GM12878 (cell line): ENCODE results near the gene RASA1. TPM values are rescaled to one million over a fixed set of nuclear protein-coding genes. Genes with fewer than 3 reads are reported as not detected.

Source experiments
- BACH1 ChIP-seq: fragments of 450-650 bp; IDR thresholded peaks from 2 replicates; pipeline ENCODE4 v1.6.1; 2017; ENCODE audit warnings: mild to moderate bottlenecking, borderline replicate concordance
- BHLHE40 ChIP-seq, 2 experiments: fragments of 450-650 bp in 1 of 2; IDR thresholded peaks; 2 replicates each; pipeline ENCODE4 v1.6.1; 2011 to 2017; ENCODE audit warnings: low read depth in 2 of 2, borderline replicate concordance in 1 of 2, improper control_type of control experiment in 1 of 2, low read length in 1 of 2, mild to moderate bottlenecking in 1 of 2
- CBX5 ChIP-seq: sonication (generic); IDR thresholded peaks from 2 replicates; pipeline ENCODE4 v1.6.1; 2016; ENCODE audit warnings: low read depth, moderate library complexity, mild to moderate bottlenecking, inconsistent platforms
- CHD1 ChIP-seq: IDR thresholded peaks from 2 replicates; pipeline ENCODE4 v1.6.1; 2012; ENCODE audit warnings: low read depth, low read length, improper control_type of control experiment
- EZH2 ChIP-seq: IDR thresholded peaks from 2 replicates; pipeline ENCODE4 v1.6.1; 2012; ENCODE audit warnings: low read depth, mild to moderate bottlenecking, control low read depth, inconsistent platforms, low read length, borderline replicate concordance; ENCODE audit not compliant: control insufficient read depth
- HDAC2 ChIP-seq: fragments of 200-600 bp; sonication (generic); IDR thresholded peaks from 2 replicates; pipeline ENCODE4 v1.6.1; 2017
- HDGF ChIP-seq: fragments of 450-650 bp; IDR thresholded peaks from 2 replicates; pipeline ENCODE4 v1.6.1; 2016; ENCODE audit warnings: antibody characterized with exemption
- IRF5 ChIP-seq: fragments of 450-650 bp; IDR thresholded peaks from 2 replicates; pipeline ENCODE4 v1.6.1; 2017; ENCODE audit warnings: borderline replicate concordance
- JUNB ChIP-seq: IDR thresholded peaks from 2 replicates; pipeline ENCODE4 v1.6.1; 2016; ENCODE audit warnings: antibody characterized with exemption, mild to moderate bottlenecking
- LARP7 ChIP-seq: fragments of 450-650 bp; IDR thresholded peaks from 2 replicates; pipeline ENCODE4 v1.6.1; 2017; ENCODE audit warnings: mild to moderate bottlenecking
- MTA2 ChIP-seq: fragments of 450-650 bp; IDR thresholded peaks from 2 replicates; pipeline ENCODE4 v1.6.1; 2016; ENCODE audit warnings: low read depth, mild to moderate bottlenecking, moderate library complexity
- PAX8 ChIP-seq: fragments of 450-650 bp; IDR thresholded peaks from 2 replicates; pipeline ENCODE4 v1.6.1; 2017; ENCODE audit warnings: mild to moderate bottlenecking, moderate library complexity
- RAD51 ChIP-seq: fragments of 450-650 bp; IDR thresholded peaks from 2 replicates; pipeline ENCODE4 v1.6.1; 2016; ENCODE audit warnings: moderate library complexity, mild to moderate bottlenecking, inconsistent platforms
- RBBP5 ChIP-seq: fragments of 200-600 bp; sonication (generic); conservative IDR thresholded peaks from 2 replicates; pipeline ENCODE4 v1.6.1; 2016
- REST ChIP-seq: IDR thresholded peaks from 2 replicates; pipeline ENCODE4 v1.6.1; 2012; ENCODE audit warnings: mild to moderate bottlenecking, low read depth, low read length
- RUNX3 ChIP-seq: IDR thresholded peaks from 2 replicates; pipeline ENCODE4 v1.6.1; 2012; ENCODE audit warnings: low read length, inconsistent platforms
- SREBF2 ChIP-seq: IDR thresholded peaks from 2 replicates; pipeline ENCODE4 v1.6.1; 2012; ENCODE audit warnings: mild to moderate bottlenecking, low read length
- polyA plus RNA-seq, 11 experiments: library from polyadenylated mRNA; depleted of rRNA in 4 of 11; unstranded in 6 of 11; stranded (reverse) in 5 of 11; fragments of >200 nt; fragmentation: Nextera tagmentation in 4 of 11; fragmentation: Illumina TruSeq in 1 of 11; extraction: Ambion mirVana in 4 of 11; extraction: Trizol in 1 of 11; gene quantifications; 1 replicate in 1 of 11; 2 replicates in 10 of 11; pipeline versions ENCODE4 v1.2.1 to v1.2.3, GENCODE V29; 2011 to 2016; ENCODE audit warnings: inconsistent platforms in 2 of 11, missing spikeins in 2 of 11, low read depth in 1 of 11
- total RNA-seq, 4 experiments: library from RNA; depleted of rRNA in 3 of 4; stranded (reverse); fragments of >200 nt in 3 of 4; fragmentation: Illumina TruSeq in 1 of 4; extraction: Trizol in 1 of 4; gene quantifications; 2 replicates each; pipeline versions ENCODE4 v1.2.1 to v1.2.3, GENCODE V29; 2013 to 2021
- TF ChIP-seq, protein P1 (sequence below): fragments of 450-650 bp; IDR thresholded peaks from 2 replicates; pipeline ENCODE4 v1.6.1; 2018; ENCODE audit warnings: mild to moderate bottlenecking, low read depth, moderate library complexity; ENCODE audit not compliant: partially characterized antibody
- TF ChIP-seq, protein P2 (sequence below): fragments of 450-650 bp; IDR thresholded peaks from 2 replicates; pipeline ENCODE4 v1.6.1; 2017; ENCODE audit warnings: mild to moderate bottlenecking, moderate library complexity

RASA1 gene
- total and polyA plus RNA-seq, 10 of the 15 experiments (the other 5 are each of a cell fraction or from before 2014, with no cell fraction given), result 7.8 to 72.3 (median 21.8) TPM

GRCh38 chr5:87268126-87268969 is 665 bp downstream of the RASA1 start (continued):
- TF ChIP-seq, protein P1, sequence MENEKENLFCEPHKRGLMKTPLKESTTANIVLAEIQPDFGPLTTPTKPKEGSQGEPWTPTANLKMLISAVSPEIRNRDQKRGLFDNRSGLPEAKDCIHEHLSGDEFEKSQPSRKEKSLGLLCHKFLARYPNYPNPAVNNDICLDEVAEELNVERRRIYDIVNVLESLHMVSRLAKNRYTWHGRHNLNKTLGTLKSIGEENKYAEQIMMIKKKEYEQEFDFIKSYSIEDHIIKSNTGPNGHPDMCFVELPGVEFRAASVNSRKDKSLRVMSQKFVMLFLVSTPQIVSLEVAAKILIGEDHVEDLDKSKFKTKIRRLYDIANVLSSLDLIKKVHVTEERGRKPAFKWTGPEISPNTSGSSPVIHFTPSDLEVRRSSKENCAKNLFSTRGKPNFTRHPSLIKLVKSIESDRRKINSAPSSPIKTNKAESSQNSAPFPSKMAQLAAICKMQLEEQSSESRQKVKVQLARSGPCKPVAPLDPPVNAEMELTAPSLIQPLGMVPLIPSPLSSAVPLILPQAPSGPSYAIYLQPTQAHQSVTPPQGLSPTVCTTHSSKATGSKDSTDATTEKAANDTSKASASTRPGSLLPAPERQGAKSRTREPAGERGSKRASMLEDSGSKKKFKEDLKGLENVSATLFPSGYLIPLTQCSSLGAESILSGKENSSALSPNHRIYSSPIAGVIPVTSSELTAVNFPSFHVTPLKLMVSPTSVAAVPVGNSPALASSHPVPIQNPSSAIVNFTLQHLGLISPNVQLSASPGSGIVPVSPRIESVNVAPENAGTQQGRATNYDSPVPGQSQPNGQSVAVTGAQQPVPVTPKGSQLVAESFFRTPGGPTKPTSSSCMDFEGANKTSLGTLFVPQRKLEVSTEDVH, result no peak
- TF ChIP-seq RUNX3 (peak; percentile 90), CHD1 (no peak), EZH2 (no peak), CBX5 (peak; percentile 31; the same call in 1 of the 2 replicates), JUNB (no peak), HDAC2 (no peak), PAX8 (no peak), HDGF (no peak), RBBP5 (no peak), REST (no peak), BACH1 (peak; percentile 43; the same call in 1 of the 2 replicates), LARP7 (peak; percentile 57), MTA2 (peak; percentile 33; the same call in 1 of the 2 replicates), SREBF2 (no peak), RAD51 (no peak), IRF5 (peak; percentile 85), BHLHE40 (IDR thresholded peaks at IDR 0.05; ENCODE audit: borderline replicate concordance in 1 of 2, low read depth in 2 of 2, low read length in 1 of 2) (peak; percentile 17 to 51; a peak in 2 of 4 replicates)
- TF ChIP-seq, protein P2, sequence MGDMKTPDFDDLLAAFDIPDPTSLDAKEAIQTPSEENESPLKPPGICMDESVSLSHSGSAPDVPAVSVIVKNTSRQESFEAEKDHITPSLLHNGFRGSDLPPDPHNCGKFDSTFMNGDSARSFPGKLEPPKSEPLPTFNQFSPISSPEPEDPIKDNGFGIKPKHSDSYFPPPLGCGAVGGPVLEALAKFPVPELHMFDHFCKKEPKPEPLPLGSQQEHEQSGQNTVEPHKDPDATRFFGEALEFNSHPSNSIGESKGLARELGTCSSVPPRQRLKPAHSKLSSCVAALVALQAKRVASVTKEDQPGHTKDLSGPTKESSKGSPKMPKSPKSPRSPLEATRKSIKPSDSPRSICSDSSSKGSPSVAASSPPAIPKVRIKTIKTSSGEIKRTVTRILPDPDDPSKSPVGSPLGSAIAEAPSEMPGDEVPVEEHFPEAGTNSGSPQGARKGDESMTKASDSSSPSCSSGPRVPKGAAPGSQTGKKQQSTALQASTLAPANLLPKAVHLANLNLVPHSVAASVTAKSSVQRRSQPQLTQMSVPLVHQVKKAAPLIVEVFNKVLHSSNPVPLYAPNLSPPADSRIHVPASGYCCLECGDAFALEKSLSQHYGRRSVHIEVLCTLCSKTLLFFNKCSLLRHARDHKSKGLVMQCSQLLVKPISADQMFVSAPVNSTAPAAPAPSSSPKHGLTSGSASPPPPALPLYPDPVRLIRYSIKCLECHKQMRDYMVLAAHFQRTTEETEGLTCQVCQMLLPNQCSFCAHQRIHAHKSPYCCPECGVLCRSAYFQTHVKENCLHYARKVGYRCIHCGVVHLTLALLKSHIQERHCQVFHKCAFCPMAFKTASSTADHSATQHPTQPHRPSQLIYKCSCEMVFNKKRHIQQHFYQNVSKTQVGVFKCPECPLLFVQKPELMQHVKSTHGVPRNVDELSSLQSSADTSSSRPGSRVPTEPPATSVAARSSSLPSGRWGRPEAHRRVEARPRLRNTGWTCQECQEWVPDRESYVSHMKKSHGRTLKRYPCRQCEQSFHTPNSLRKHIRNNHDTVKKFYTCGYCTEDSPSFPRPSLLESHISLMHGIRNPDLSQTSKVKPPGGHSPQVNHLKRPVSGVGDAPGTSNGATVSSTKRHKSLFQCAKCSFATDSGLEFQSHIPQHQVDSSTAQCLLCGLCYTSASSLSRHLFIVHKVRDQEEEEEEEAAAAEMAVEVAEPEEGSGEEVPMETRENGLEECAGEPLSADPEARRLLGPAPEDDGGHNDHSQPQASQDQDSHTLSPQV, result no peak
